GM12878 (cell line): ENCODE results near the gene NR6A1. TPM values are rescaled to one million over a fixed set of nuclear protein-coding genes. Genes with fewer than 3 reads are reported as not detected.

ENCODE experiments used
- ATAC-seq: fragments of 200-7000 bp; cut with Tn5 transposase; 3 replicates; pipeline ENCODE4 v1.9.1; 2020; ENCODE audit warnings: mild to moderate bottlenecking, moderate library complexity
- BruUV-seq: library from RNA; stranded (reverse); fragments of 400-500 nt; replicated peaks from 2 replicates; lab custom pipeline; 2021; lab: Mats Ljungman, UMichigan
- CTCF ChIA-PET: fragments of 300-600 bp; sonication (Branson Sonifier 250); formaldehyde crosslinking; extraction: SDS; loops from one replicate; lab custom pipeline; 2021; ENCODE audit warnings: inconsistent platforms; lab: Yijun Ruan, JAX
- POLR2A ChIA-PET: fragments of 350-600 bp; formaldehyde crosslinking; extraction: SDS; loops from one replicate; lab custom pipeline; 2021; ENCODE audit warnings: inconsistent platforms; lab: Charles Lee
- RAD21 ChIA-PET: fragments of 300-600 bp; sonication (Branson Sonifier 250); formaldehyde crosslinking; loops from one replicate; lab custom pipeline; 2023; ENCODE audit warnings: antibody characterized with exemption; ENCODE audit not compliant: unreplicated experiment; lab: Charles Lee
- SMC1A ChIA-PET: fragments of 300-600 bp; sonication (Branson Sonifier 250); formaldehyde crosslinking; loops from one replicate; lab custom pipeline; 2023; ENCODE audit not compliant: unreplicated experiment, uncharacterized antibody; lab: Charles Lee
- DNase-seq: peaks from one replicate; pipeline ENCODE4 v3.0.0-alpha.2; 2011; ENCODE audit warnings: low read depth, low spot score
- FAIRE-seq: peaks from 3 replicates; lab custom pipeline; 2011; peaks lifted over from hg19 to GRCh38; lab: Jason Lieb, UNC
- H2AFZ ChIP-seq: 2 replicates; pipeline ENCODE4 v1.6.0; 2011; ENCODE audit warnings: low read depth, low read length, control low read depth; ENCODE audit not compliant: control insufficient read depth
- H3K27ac ChIP-seq: 2 replicates; pipeline ENCODE4 v1.5.1; 2011; ENCODE audit warnings: control low read depth; ENCODE audit not compliant: control insufficient read depth, insufficient read depth
- H3K27me3 ChIP-seq, 2 experiments: replicated peaks in 1 of 2; 2 replicates each; pipeline versions ENCODE4 v1.6.0 to v1.6.1; 2011; ENCODE audit warnings: low read length in 1 of 2; ENCODE audit not compliant: control insufficient read depth in 2 of 2, insufficient read depth in 2 of 2
- H3K36me3 ChIP-seq, 2 experiments: 2 replicates each; pipeline ENCODE4 v1.5.1; 2011; ENCODE audit warnings: low read length in 1 of 2; ENCODE audit not compliant: control insufficient read depth in 2 of 2, insufficient read depth in 2 of 2
- H3K4me1 ChIP-seq: 2 replicates; pipeline ENCODE4 v1.6.1; 2011; ENCODE audit warnings: mild to moderate bottlenecking, low read length, moderate library complexity, mixed read lengths; ENCODE audit not compliant: control insufficient read depth, insufficient read depth
- H3K4me2 ChIP-seq: 2 replicates; pipeline ENCODE4 v1.6.0; 2011; ENCODE audit warnings: control low read depth; ENCODE audit not compliant: control insufficient read depth, insufficient read depth
- H3K4me3 ChIP-seq: fragments of 200-600 bp; sonication (generic); 2 replicates; pipeline ENCODE4 v1.5.1; 2016
- H3K79me2 ChIP-seq: 2 replicates; pipeline ENCODE4 v1.6.0; 2011; ENCODE audit warnings: low read length; ENCODE audit not compliant: control insufficient read depth, insufficient read depth
- H3K9ac ChIP-seq: 2 replicates; pipeline ENCODE4 v1.8.0; 2011; ENCODE audit warnings: low read length, control low read depth, mixed read lengths; ENCODE audit not compliant: control insufficient read depth, insufficient read depth
- H3K9me3 ChIP-seq: replicated peaks from 3 replicates; pipeline ENCODE4 v1.5.1; 2011; ENCODE audit warnings: mild to moderate bottlenecking, low read length; ENCODE audit not compliant: control insufficient read depth, insufficient read depth
- H4K20me1 ChIP-seq: 2 replicates; pipeline ENCODE4 v1.6.0; 2011; ENCODE audit not compliant: control insufficient read depth, insufficient read depth
- ASH2L ChIP-seq: fragments of 300-600, 200-600 bp; sonication (generic); IDR thresholded peaks from 2 replicates; pipeline ENCODE4 v1.6.1; 2017; ENCODE audit warnings: low read depth, mild to moderate bottlenecking, borderline replicate concordance
- EED ChIP-seq: sonication (generic); IDR thresholded peaks from 2 replicates; pipeline ENCODE4 v1.6.1; 2016; ENCODE audit warnings: antibody characterized with exemption, low read depth
- ELK1 ChIP-seq: IDR thresholded peaks from 2 replicates; pipeline ENCODE4 v1.6.1; 2012; ENCODE audit warnings: low read depth, low read length, improper control_type of control experiment
- POLR2A ChIP-seq: IDR thresholded peaks from 2 replicates; pipeline ENCODE4 v1.6.1; 2011; ENCODE audit warnings: low read depth, mild to moderate bottlenecking, low read length
- POLR2AphosphoS5 ChIP-seq: IDR thresholded peaks from 2 replicates; pipeline ENCODE4 v1.6.1; 2011; ENCODE audit warnings: mild to moderate bottlenecking, low read length, inconsistent platforms
- SMAD1 ChIP-seq: fragments of 450-650 bp; IDR thresholded peaks from 2 replicates; pipeline ENCODE4 v1.6.1; 2018; ENCODE audit warnings: mild to moderate bottlenecking, low read depth; ENCODE audit not compliant: partially characterized antibody
- TCF3 ChIP-seq: IDR thresholded peaks from 2 replicates; pipeline ENCODE4 v1.6.1; 2012; ENCODE audit warnings: low read depth, mild to moderate bottlenecking, low read length, borderline replicate concordance; ENCODE audit not compliant: insufficient read depth
- TCF7 ChIP-seq: IDR thresholded peaks from 2 replicates; pipeline ENCODE4 v1.6.1; 2014; ENCODE audit warnings: antibody characterized with exemption, borderline replicate concordance
- ZSCAN29 ChIP-seq: fragments of 450-650 bp; IDR thresholded peaks from 2 replicates; pipeline ENCODE4 v1.6.1; 2017; ENCODE audit warnings: mild to moderate bottlenecking, moderate library complexity
- WGBS: methylation state at CpG from one replicate; pipeline ENCODE4 v1.1.6; 2016; ENCODE audit warnings: low lambda C conversion rate; ENCODE audit not compliant: insufficient replicate concordance, insufficient coverage; ENCODE audit errors: missing lambda C conversion rate; 5-methylcytosine and 5-hydroxymethylcytosine counted together
- in situ Hi-C: fragments of 300-500 bp; cut with MboI; formaldehyde crosslinking; loops from 9 replicates; pipeline ENCODE4 v1.14.3; 2018; ENCODE audit warnings: mixed read lengths
- intact Hi-C: fragments of 100-400 bp; cut with micrococcal nuclease; formaldehyde crosslinking; loops from one replicate; pipeline ENCODE4 v1.14.2; 2022; ENCODE audit not compliant: unreplicated experiment
- polyA plus RNA-seq, 11 experiments: library from polyadenylated mRNA; depleted of rRNA in 4 of 11; unstranded in 6 of 11; stranded (reverse) in 5 of 11; fragments of >200 nt; fragmentation: Nextera tagmentation in 4 of 11; fragmentation: Illumina TruSeq in 1 of 11; extraction: Ambion mirVana in 4 of 11; extraction: Trizol in 1 of 11; gene quantifications; 1 replicate in 1 of 11; 2 replicates in 10 of 11; pipeline versions ENCODE4 v1.2.1 to v1.2.3, GENCODE V29; 2011 to 2016; ENCODE audit warnings: inconsistent platforms in 2 of 11, missing spikeins in 2 of 11, low read depth in 1 of 11
- total RNA-seq, 4 experiments: library from RNA; depleted of rRNA in 3 of 4; stranded (reverse); fragments of >200 nt in 3 of 4; fragmentation: Illumina TruSeq in 1 of 4; extraction: Trizol in 1 of 4; gene quantifications; 2 replicates each; pipeline versions ENCODE4 v1.2.1 to v1.2.3, GENCODE V29; 2013 to 2021
- TF ChIP-seq, protein P1 (sequence below): IDR thresholded peaks from 2 replicates; pipeline ENCODE4 v1.6.1; 2012; ENCODE audit warnings: mild to moderate bottlenecking, low read depth, low read length

NR6A1 gene
- total and polyA plus RNA-seq, 10 of the 15 experiments (the other 5 are each of a cell fraction or from before 2014, with no cell fraction given): 1.2 to 9.2 (median 4.6) TPM

- Histone ChIP-seq H3K9ac (no peak overlapping the region), H3K27ac (no peak overlapping the region), H3K9me3 (no peaks in the 10 kb centered on the region; the same call in 2 of the 3 replicates), H3K27me3 (no peaks in the 10 kb centered on the region), H3K4me1 (peaks cover 6% of the 10 kb centered on the region; the same call in 1 of the 2 replicates), H3K79me2 (no peaks in the 10 kb centered on the region; the same call in 1 of the 2 replicates), H3K4me3 (no peak overlapping the region), H3K4me2 (no peak overlapping the region), H2AFZ (no peak overlapping the region), H3K36me3 (no peaks in the 10 kb centered on the region), H4K20me1 (no peaks in the 10 kb centered on the region)
- CTCF ChIA-PET: interaction anchor here (0.7 to 1.5 kb wide), 4 partner anchors 10 to 227 kb away, joined by 3 to 7 read pairs (median 3); partner anchors contain the start of gene WDR38
- TF ChIP-seq ZSCAN29: no peak
- TF ChIP-seq EED: no peak
- no peak for TF ChIP-seq ELK1
- TF ChIP-seq TCF7: no peak
- TF ChIP-seq ASH2L: no peak
- no peak for TF ChIP-seq POLR2AphosphoS5
- TF ChIP-seq TCF3: no peak
- TF ChIP-seq SMAD1: no peak
- no peak for TF ChIP-seq POLR2A
- TF ChIP-seq, protein P1, sequence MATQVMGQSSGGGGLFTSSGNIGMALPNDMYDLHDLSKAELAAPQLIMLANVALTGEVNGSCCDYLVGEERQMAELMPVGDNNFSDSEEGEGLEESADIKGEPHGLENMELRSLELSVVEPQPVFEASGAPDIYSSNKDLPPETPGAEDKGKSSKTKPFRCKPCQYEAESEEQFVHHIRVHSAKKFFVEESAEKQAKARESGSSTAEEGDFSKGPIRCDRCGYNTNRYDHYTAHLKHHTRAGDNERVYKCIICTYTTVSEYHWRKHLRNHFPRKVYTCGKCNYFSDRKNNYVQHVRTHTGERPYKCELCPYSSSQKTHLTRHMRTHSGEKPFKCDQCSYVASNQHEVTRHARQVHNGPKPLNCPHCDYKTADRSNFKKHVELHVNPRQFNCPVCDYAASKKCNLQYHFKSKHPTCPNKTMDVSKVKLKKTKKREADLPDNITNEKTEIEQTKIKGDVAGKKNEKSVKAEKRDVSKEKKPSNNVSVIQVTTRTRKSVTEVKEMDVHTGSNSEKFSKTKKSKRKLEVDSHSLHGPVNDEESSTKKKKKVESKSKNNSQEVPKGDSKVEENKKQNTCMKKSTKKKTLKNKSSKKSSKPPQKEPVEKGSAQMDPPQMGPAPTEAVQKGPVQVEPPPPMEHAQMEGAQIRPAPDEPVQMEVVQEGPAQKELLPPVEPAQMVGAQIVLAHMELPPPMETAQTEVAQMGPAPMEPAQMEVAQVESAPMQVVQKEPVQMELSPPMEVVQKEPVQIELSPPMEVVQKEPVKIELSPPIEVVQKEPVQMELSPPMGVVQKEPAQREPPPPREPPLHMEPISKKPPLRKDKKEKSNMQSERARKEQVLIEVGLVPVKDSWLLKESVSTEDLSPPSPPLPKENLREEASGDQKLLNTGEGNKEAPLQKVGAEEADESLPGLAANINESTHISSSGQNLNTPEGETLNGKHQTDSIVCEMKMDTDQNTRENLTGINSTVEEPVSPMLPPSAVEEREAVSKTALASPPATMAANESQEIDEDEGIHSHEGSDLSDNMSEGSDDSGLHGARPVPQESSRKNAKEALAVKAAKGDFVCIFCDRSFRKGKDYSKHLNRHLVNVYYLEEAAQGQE: no peak
- BruUV-seq: no TSS peak
- WGBS: 98% methylated on average over 4 of the region's 4 CpGs
- intact Hi-C loops: no loop called here
- DNase-seq (no peak), FAIRE-seq (no peak), ATAC-seq (no peak)
- RAD21 ChIA-PET: no interaction called here
- POLR2A ChIA-PET: interaction anchor here (0.6 to 7.7 kb wide), 2 partner anchors 23 to 34 kb away, joined by 9 to 146 read pairs; no protein-coding TSS in a partner anchor
- in situ Hi-C loops: no loop called here
- SMC1A ChIA-PET: interaction anchor here (0.7 to 7.2 kb wide), 5 partner anchors 9 to 86 kb away, joined by 3 to 89 read pairs (median 13); no protein-coding TSS in a partner anchor
These were observed 144.8 kb downstream of the NR6A1 start for GRCh38 chr9:124626276-124626675.
